MCF 10A (cell line): ENCODE results near the gene NCMAP. TPM values are rescaled to one million over a fixed set of nuclear protein-coding genes. Genes with fewer than 3 reads are reported as not detected.

Source experiments
- BruUV-seq: library from RNA; stranded (reverse); fragments of 400-500 nt; replicated peaks from 2 replicates; lab custom pipeline; 2021; lab: Mats Ljungman, UMichigan
- CTCF ChIA-PET: fragments of 300-600 bp; sonication (Branson Sonifier 250); formaldehyde crosslinking; extraction: SDS; loops from one replicate; lab custom pipeline; 2021; ENCODE audit warnings: antibody characterized with exemption, inconsistent platforms; lab: Yijun Ruan, JAX
- POLR2A ChIA-PET: fragments of 300-600, 350-650 bp; sonication (Branson Sonifier 250); formaldehyde crosslinking; extraction: SDS; loops from one replicate; lab custom pipeline; 2020; ENCODE audit warnings: antibody characterized with exemption, inconsistent platforms; lab: Yijun Ruan, JAX
- DNase-seq: peaks from one replicate; pipeline ENCODE4 v3.0.0-alpha.2; 2018; ENCODE audit not compliant: unreplicated experiment
- H3K27ac Mint-ChIP-seq: one replicate; pipeline ENCODE4 v1.8.0; 2022; ENCODE audit warnings: mild to moderate bottlenecking, low read depth, mixed read lengths; ENCODE audit not compliant: unreplicated experiment
- H3K27me3 Mint-ChIP-seq: one replicate; pipeline ENCODE4 v1.8.0; 2022; ENCODE audit warnings: mixed read lengths; ENCODE audit not compliant: insufficient read depth, unreplicated experiment
- H3K36me3 Mint-ChIP-seq: one replicate; pipeline ENCODE4 v1.8.0; 2022; ENCODE audit warnings: mild to moderate bottlenecking, moderate library complexity, mixed read lengths; ENCODE audit not compliant: insufficient read depth, unreplicated experiment
- H3K4me1 Mint-ChIP-seq: one replicate; pipeline ENCODE4 v1.8.0; 2022; ENCODE audit warnings: mixed read lengths; ENCODE audit not compliant: insufficient read depth, unreplicated experiment
- H3K4me3 Mint-ChIP-seq: one replicate; pipeline ENCODE4 v1.8.0; 2022; ENCODE audit warnings: mild to moderate bottlenecking, moderate library complexity, mixed read lengths; ENCODE audit not compliant: unreplicated experiment
- H3K9me3 Mint-ChIP-seq: one replicate; pipeline ENCODE4 v1.8.0; 2022; ENCODE audit warnings: mixed read lengths; ENCODE audit not compliant: unreplicated experiment
- intact Hi-C: fragments of 100-400 bp; cut with micrococcal nuclease; formaldehyde crosslinking; loops from 2 replicates; pipeline ENCODE4 v1.14.1; 2022
- total RNA-seq: library from RNA; stranded (reverse); gene quantifications from 2 replicates; pipeline ENCODE4 v1.2.3, GENCODE V29; 2022
- TF ChIP-seq, protein P1 (sequence below): fragments of 200-600 bp; IDR thresholded peaks from one replicate; pipeline ENCODE4 v1.8.0; 2022; ENCODE audit warnings: antibody characterized with exemption, mild to moderate bottlenecking; ENCODE audit not compliant: unreplicated experiment

Gene NCMAP
- total RNA-seq, 1 experiment from 2014 or later, result not detected

DNA sequence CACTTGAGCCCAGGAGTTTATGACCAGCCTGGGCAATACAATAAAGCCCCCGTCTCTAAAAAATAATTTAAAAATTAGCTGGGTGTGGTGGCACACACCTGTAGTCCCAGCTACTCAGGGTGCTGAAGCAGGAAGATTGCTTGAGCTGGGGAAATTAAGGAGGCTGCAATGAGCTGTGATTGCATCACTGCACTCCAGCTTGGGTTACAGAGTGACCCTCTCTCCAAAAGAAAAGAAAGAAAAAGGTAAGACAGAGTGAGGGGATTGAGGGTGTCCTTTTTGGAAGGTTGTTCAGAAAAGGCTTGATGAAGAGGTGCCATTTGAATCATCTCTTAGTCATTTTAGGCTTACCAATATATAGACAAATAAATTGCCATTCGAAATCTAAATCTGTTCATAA, 83.2 kb downstream of the NCMAP start:
- TF ChIP-seq, protein P1, sequence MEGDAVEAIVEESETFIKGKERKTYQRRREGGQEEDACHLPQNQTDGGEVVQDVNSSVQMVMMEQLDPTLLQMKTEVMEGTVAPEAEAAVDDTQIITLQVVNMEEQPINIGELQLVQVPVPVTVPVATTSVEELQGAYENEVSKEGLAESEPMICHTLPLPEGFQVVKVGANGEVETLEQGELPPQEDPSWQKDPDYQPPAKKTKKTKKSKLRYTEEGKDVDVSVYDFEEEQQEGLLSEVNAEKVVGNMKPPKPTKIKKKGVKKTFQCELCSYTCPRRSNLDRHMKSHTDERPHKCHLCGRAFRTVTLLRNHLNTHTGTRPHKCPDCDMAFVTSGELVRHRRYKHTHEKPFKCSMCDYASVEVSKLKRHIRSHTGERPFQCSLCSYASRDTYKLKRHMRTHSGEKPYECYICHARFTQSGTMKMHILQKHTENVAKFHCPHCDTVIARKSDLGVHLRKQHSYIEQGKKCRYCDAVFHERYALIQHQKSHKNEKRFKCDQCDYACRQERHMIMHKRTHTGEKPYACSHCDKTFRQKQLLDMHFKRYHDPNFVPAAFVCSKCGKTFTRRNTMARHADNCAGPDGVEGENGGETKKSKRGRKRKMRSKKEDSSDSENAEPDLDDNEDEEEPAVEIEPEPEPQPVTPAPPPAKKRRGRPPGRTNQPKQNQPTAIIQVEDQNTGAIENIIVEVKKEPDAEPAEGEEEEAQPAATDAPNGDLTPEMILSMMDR, result no peak
- no TSS peak for BruUV-seq
- Mint-ChIP-seq H3K27me3 (peaks cover 22% of the 10 kb centered on the region), H3K36me3 (no peaks in the 10 kb centered on the region), H3K4me3 (peak overlapping the region; percentile 13), H3K9me3 (no peaks in the 10 kb centered on the region), H3K4me1 (peaks cover 21% of the 10 kb centered on the region), H3K27ac (no peak overlapping the region)
- CTCF ChIA-PET, result interaction anchor here (0.6 to 9.7 kb wide), 5 partner anchors 49 to 439 kb away, joined by 3 to 88 read pairs (median 6); no protein-coding TSS in a partner anchor
- intact Hi-C loops, result loop anchor here (5.0 kb wide), 3 partner anchors 47 to 222 kb away; partner anchors contain the start of gene NIPAL3
- DNase-seq, result no peak
- POLR2A ChIA-PET, result interaction anchor here (0.6 kb wide), 2 partner anchors 143 to 317 kb away, joined by 3 read pairs; no protein-coding TSS in a partner anchor

- peaks cover 25% of the 10 kb centered on the region for H3K4me1 Mint-ChIP-seq
- no peak overlapping the region for H3K4me3 Mint-ChIP-seq
- DNase-seq, result no peak
- CTCF ChIA-PET, result interaction anchor here (0.6 to 1.2 kb wide), 4 partner anchors 48 to 249 kb away, joined by 3 to 4 read pairs (median 3); no protein-coding TSS in a partner anchor
- intact Hi-C loops, result loop anchor here (5.0 kb wide), 5 partner anchors 48 to 223 kb away; partner anchors contain the start of genes CLIC4 and NIPAL3
- no peak overlapping the region for H3K27ac Mint-ChIP-seq
- POLR2A ChIA-PET, result interaction anchor here (0.6 kb wide), 1 partner anchor 317 kb away, joined by 3 read pairs; no protein-coding TSS in a partner anchor
- H3K36me3 Mint-ChIP-seq, result peaks cover 5% of the 10 kb centered on the region
- no TSS peak for BruUV-seq
- H3K27me3 Mint-ChIP-seq, result peaks cover 22% of the 10 kb centered on the region
- no peaks in the 10 kb centered on the region for H3K9me3 Mint-ChIP-seq
- TF ChIP-seq, protein P1, result no peak
Observed at GRCh38 chr1:24639881-24640280, 84.0 kb downstream of the NCMAP start.

DNA sequence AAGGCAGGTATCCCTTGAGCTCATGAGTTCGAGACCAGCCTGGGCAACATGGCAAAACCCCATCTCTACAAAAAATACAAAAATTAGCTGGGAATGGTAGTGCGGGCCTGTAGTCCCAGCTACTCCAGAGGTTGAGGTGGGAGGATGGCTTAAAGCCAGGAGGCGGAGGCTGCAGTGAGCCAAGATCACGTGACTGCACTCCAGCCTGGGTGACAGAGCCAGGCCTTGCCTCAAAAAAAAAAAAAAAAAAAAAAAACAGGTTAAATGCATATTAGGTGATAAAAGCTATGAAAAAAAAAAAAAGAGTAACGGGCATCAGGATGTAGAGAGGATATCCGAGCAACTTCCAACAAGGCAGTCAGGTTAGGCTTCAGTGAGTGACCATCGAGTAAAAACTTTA, 84.4 kb downstream of the NCMAP start:
- BruUV-seq, result no TSS peak
- no peak overlapping the region for H3K27ac Mint-ChIP-seq
- no peaks in the 10 kb centered on the region for H3K9me3 Mint-ChIP-seq
- TF ChIP-seq, protein P1, result no peak
- peak overlapping the region; percentile 98 for H3K4me3 Mint-ChIP-seq
- peaks cover 21% of the 10 kb centered on the region for H3K27me3 Mint-ChIP-seq
- H3K4me1 Mint-ChIP-seq, result peaks cover 25% of the 10 kb centered on the region
- ChIA-PET CTCF (interaction anchor here (0.6 to 0.7 kb wide), 7 partner anchors 53 to 439 kb away, joined by 3 to 4 read pairs (median 3); no protein-coding TSS in a partner anchor), POLR2A (no interaction called here)
- no peak for DNase-seq
- peaks cover 10% of the 10 kb centered on the region for H3K36me3 Mint-ChIP-seq
- intact Hi-C loops, result loop anchor here (5.0 kb wide), 2 partner anchors 107 to 192 kb away; partner anchors contain the start of gene CLIC4

DNA sequence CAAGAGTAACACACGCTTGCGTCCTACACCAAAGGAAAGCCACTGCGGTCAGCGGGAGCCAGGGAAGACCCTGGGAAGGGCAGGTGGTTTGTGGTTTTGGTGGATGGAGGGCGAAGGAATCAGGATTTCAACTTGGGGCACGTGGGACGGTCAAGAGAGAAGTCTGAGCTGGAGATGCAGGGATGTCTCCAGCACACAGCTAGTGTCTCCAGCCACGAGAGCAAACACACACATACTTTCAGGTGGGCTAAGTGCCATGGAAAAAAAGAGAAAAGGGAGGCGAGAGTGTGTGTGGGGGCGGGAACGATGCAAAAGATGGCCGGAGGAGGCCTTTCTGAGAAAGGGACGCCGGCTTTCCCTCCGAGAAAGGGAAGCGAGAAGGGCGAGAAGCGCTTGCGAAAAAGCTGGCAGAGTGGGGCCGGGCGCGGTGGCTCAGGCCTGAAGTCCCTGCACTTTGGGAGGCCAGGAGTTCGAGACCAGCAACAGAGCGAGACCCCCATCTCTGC, 85.8 kb downstream of the NCMAP start:
- H3K36me3 Mint-ChIP-seq, result peaks cover 24% of the 10 kb centered on the region
- no TSS peak for BruUV-seq
- H3K9me3 Mint-ChIP-seq, result no peaks in the 10 kb centered on the region
- peak overlapping the region; percentile 99 for H3K27ac Mint-ChIP-seq
- TF ChIP-seq, protein P1, result no peak
- peak; percentile 27 for DNase-seq
- intact Hi-C loops, result loop anchor here (5.0 kb wide), 2 partner anchors 106 to 191 kb away; partner anchors contain the start of gene CLIC4
- peak overlapping the region; percentile 98 for H3K4me3 Mint-ChIP-seq
- peaks cover 7% of the 10 kb centered on the region for H3K27me3 Mint-ChIP-seq
- POLR2A ChIA-PET, result interaction anchor here (0.6 to 5.9 kb wide), 18 partner anchors 32 to 1547 kb away, joined by 3 to 66 read pairs (median 4); partner anchors contain the start of genes NIPAL3 and STPG1
- CTCF ChIA-PET, result interaction anchor here (0.9 to 1.1 kb wide), 2 partner anchors 227 to 248 kb away, joined by 4 read pairs; partner anchors contain the start of gene NIPAL3
- peaks cover 25% of the 10 kb centered on the region for H3K4me1 Mint-ChIP-seq
